ENCODE data around the gene ELANE. TPM values are rescaled to one million over a fixed set of nuclear protein-coding genes. Genes with fewer than 3 reads are reported as not detected.

ELANE gene
- total and polyA plus RNA-seq, 9 of the 15 experiments (the other 6 are each of a cell fraction or from before 2014, with no cell fraction given) = not detected

DNA sequence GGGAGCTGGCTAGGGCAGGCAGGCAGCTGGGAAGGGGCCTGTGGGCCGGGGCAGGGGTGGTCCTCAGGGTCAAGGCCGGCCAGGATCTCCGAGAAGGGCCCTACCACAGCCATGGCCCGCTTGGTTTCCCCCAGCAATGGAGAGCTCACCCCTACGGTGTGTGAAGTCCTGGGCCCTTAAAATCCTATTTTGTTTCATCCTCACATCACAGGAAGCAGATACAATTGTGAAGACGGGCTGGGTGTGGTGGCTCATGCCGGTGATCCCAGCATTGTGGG, 49.9 kb downstream of the ELANE start (continued):
- TF ChIP-seq BCOR (IDR thresholded peaks at IDR 0.05) (peak; percentile 59; the same call in 1 of the 2 replicates), RBM15 (IDR thresholded peaks at IDR 0.05; ENCODE audit: insufficient read depth, low read length) (no peak), RBM25 (IDR thresholded peaks at IDR 0.05; ENCODE audit: low read depth, low read length, severe bottlenecking) (peak; percentile 36), IFI16 (CRISPR knock-in tag; IDR thresholded peaks at IDR 0.05) (no peak), STAT5B (CRISPR knock-in tag; IDR thresholded peaks at IDR 0.05) (no peak), ZBTB33 (CRISPR knock-in tag; IDR thresholded peaks at IDR 0.05) (no peak), ZFX (CRISPR knock-in tag; IDR thresholded peaks at IDR 0.05) (no peak), SPI1 (IDR thresholded peaks at IDR 0.05; ENCODE audit: borderline replicate concordance, low read depth, low read length) (no peak), ZNF445 (CRISPR knock-in tag; IDR thresholded peaks at IDR 0.05; ENCODE audit: low read depth) (no peak), RAD21 (CRISPR knock-in tag; conservative IDR thresholded peaks at IDR 0.05 in 1 of 2, IDR thresholded peaks at IDR 0.05 in 1 of 2) (no peak)
